HepG2 (cell line): ENCODE results near the gene SAMD10.
A peak's percentile ranks its signal among the peaks of the same experiment; 100 is the strongest.

Experiments
- GZF1 ChIP-seq: sonication (generic); formaldehyde crosslinking; IDR thresholded peaks from 2 replicates; pipeline ENCODE4 v1.5.1; 2020; ENCODE audit warnings: mild to moderate bottlenecking, missing genetic modification reagents
- HDAC2 ChIP-seq: sonication (generic); formaldehyde crosslinking; IDR thresholded peaks from 2 replicates; pipeline ENCODE4 v1.4.0; 2020; ENCODE audit warnings: missing genetic modification reagents
- MEIS2 ChIP-seq: sonication (generic); formaldehyde crosslinking; IDR thresholded peaks from 2 replicates; pipeline ENCODE4 v1.9.0; 2021; ENCODE audit warnings: mild to moderate bottlenecking, missing genetic modification reagents
- MXI1 ChIP-seq: IDR thresholded peaks from 3 replicates; pipeline ENCODE4 v1.6.1; 2012; ENCODE audit warnings: low read depth, low read length, inconsistent platforms, borderline replicate concordance
- POLR2AphosphoS5 ChIP-seq: IDR thresholded peaks from 2 replicates; pipeline ENCODE4 v1.6.1; 2012; ENCODE audit warnings: low read depth, low read length
- RCOR2 ChIP-seq: IDR thresholded peaks from 2 replicates; pipeline ENCODE4 v1.6.1; 2016; ENCODE audit warnings: missing biosample characterization, missing genetic modification reagents
- ZNF331 ChIP-seq: sonication (generic); formaldehyde crosslinking; IDR thresholded peaks from 2 replicates; pipeline ENCODE4 v1.4.0; 2020; ENCODE audit warnings: missing genetic modification reagents
- ZNF703 ChIP-seq: sonication (generic); formaldehyde crosslinking; IDR thresholded peaks from 2 replicates; pipeline ENCODE4 v1.5.1; 2020; ENCODE audit warnings: missing genetic modification reagents, mild to moderate bottlenecking, moderate library complexity, borderline replicate concordance
- ZNF761 ChIP-seq: sonication (generic); formaldehyde crosslinking; conservative IDR thresholded peaks from 2 replicates; pipeline ENCODE4 v1.4.0; 2020; ENCODE audit warnings: mild to moderate bottlenecking, missing genetic modification reagents
- ZSCAN30 ChIP-seq: sonication (generic); formaldehyde crosslinking; IDR thresholded peaks from 2 replicates; pipeline ENCODE4 v1.5.0; 2020; ENCODE audit warnings: mild to moderate bottlenecking, missing genetic modification reagents
- TF ChIP-seq, protein P1 (sequence below): sonication (generic); formaldehyde crosslinking; IDR thresholded peaks from 2 replicates; pipeline ENCODE4 v1.5.0; 2020; ENCODE audit warnings: mild to moderate bottlenecking, missing genetic modification reagents, moderate library complexity
- TF ChIP-seq, protein P2 (sequence below): sonication (generic); formaldehyde crosslinking; IDR thresholded peaks from 2 replicates; pipeline ENCODE4 v1.5.1; 2020; ENCODE audit warnings: mild to moderate bottlenecking, missing genetic modification reagents
- TF ChIP-seq, protein P3 (sequence below): sonication (generic); formaldehyde crosslinking; IDR thresholded peaks from 2 replicates; pipeline ENCODE4 v1.4.0; 2020; ENCODE audit warnings: missing genetic modification reagents

DNA sequence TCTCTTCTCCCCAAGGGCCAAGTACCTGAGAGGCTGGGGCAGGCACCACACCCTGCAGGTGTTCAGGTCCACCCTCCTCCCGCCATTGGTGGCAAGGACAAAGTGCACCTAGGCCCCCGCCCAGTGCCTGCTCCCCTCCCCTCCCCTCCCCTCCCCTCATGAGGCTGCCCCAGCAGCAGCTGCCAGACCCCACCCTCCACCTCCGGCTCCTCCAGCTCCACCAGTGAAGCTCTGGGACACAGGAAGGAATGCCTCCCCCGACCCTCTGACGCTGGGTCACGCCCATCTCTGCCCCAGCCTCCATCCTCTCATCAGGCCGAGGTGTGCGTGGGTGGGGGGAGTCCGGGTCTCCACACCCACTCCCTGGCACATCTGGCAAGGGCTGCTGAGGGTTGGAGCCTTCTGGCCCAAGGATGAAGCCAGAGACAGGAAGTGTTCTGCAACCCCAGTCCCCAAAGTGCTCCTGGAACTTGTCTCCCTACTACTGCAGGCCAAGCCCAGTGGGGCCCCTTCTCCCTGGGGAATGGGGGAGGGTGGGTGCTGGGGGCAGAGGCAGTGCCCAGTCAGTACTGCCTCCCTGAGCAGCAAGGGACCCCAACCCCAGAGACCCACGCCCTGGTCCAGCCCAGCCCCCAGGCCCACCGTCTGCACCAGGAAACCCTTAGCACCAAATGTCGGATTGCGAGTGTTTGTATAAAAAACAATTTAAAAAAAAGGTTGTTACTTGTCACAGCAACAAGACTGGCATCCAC lies 21.6 kb downstream of the SAMD10 start:
- TF ChIP-seq, protein P1, sequence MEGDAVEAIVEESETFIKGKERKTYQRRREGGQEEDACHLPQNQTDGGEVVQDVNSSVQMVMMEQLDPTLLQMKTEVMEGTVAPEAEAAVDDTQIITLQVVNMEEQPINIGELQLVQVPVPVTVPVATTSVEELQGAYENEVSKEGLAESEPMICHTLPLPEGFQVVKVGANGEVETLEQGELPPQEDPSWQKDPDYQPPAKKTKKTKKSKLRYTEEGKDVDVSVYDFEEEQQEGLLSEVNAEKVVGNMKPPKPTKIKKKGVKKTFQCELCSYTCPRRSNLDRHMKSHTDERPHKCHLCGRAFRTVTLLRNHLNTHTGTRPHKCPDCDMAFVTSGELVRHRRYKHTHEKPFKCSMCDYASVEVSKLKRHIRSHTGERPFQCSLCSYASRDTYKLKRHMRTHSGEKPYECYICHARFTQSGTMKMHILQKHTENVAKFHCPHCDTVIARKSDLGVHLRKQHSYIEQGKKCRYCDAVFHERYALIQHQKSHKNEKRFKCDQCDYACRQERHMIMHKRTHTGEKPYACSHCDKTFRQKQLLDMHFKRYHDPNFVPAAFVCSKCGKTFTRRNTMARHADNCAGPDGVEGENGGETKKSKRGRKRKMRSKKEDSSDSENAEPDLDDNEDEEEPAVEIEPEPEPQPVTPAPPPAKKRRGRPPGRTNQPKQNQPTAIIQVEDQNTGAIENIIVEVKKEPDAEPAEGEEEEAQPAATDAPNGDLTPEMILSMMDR (CRISPR knock-in tag): no peak
- no peak for TF ChIP-seq ZNF703
- TF ChIP-seq ZNF331 (CRISPR knock-in tag): no peak
- TF ChIP-seq ZSCAN30 (CRISPR knock-in tag): no peak
- TF ChIP-seq, protein P2, sequence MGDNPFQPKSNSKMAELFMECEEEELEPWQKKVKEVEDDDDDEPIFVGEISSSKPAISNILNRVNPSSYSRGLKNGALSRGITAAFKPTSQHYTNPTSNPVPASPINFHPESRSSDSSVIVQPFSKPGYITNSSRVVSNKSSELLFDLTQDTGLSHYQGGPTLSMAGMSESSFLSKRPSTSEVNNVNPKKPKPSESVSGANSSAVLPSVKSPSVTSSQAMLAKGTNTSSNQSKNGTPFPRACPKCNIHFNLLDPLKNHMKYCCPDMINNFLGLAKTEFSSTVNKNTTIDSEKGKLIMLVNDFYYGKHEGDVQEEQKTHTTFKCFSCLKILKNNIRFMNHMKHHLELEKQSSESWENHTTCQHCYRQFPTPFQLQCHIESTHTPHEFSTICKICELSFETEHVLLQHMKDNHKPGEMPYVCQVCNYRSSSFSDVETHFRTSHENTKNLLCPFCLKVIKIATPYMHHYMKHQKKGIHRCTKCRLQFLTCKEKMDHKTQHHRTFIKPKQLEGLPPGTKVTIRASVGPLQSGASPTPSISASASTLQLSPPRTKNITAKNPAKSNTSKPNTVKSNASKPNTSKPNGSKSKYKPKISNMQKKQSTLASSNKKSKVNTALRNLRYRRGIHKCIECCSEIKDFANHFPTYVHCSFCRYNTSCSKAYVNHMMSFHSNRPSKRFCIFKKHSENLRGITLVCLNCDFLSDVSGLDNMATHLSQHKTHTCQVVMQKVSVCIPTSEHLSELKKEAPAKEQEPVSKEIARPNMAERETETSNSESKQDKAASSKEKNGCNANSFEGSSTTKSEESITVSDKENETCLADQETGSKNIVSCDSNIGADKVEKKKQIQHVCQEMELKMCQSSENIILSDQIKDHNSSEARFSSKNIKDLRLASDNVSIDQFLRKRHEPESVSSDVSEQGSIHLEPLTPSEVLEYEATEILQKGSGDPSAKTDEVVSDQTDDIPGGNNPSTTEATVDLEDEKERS (CRISPR knock-in tag): no peak
- TF ChIP-seq, protein P3, sequence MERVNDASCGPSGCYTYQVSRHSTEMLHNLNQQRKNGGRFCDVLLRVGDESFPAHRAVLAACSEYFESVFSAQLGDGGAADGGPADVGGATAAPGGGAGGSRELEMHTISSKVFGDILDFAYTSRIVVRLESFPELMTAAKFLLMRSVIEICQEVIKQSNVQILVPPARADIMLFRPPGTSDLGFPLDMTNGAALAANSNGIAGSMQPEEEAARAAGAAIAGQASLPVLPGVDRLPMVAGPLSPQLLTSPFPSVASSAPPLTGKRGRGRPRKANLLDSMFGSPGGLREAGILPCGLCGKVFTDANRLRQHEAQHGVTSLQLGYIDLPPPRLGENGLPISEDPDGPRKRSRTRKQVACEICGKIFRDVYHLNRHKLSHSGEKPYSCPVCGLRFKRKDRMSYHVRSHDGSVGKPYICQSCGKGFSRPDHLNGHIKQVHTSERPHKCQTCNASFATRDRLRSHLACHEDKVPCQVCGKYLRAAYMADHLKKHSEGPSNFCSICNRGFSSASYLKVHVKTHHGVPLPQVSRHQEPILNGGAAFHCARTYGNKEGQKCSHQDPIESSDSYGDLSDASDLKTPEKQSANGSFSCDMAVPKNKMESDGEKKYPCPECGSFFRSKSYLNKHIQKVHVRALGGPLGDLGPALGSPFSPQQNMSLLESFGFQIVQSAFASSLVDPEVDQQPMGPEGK (CRISPR knock-in tag): peak; percentile 77; the same call in 1 of the 2 replicates
- 0 out of 3 replicates have a peak, but pooled peaks have one; percentile 16 for TF ChIP-seq MXI1
- TF ChIP-seq GZF1 (CRISPR knock-in tag): no peak
- TF ChIP-seq POLR2AphosphoS5: no peak
- no peak for TF ChIP-seq RCOR2 (CRISPR knock-in tag)
- TF ChIP-seq HDAC2 (CRISPR knock-in tag): no peak
- TF ChIP-seq MEIS2 (CRISPR knock-in tag): no peak
- no peak for TF ChIP-seq ZNF761 (CRISPR knock-in tag)
